ENCODE measurements around the gene MRPS18C. TPM values are rescaled to one million over a fixed set of nuclear protein-coding genes. Genes with fewer than 3 reads are reported as not detected.
A peak's percentile ranks its signal among the peaks of the same experiment; 100 is the strongest.

The MRPS18C gene
- total and polyA plus RNA-seq, 10 of the 15 experiments (the other 5 are each of a cell fraction or from before 2014, with no cell fraction given), result 38.0 to 283 (median 78.8) TPM

- TF ChIP-seq BACH1 (IDR thresholded peaks at IDR 0.05; ENCODE audit: borderline replicate concordance) (0 out of 2 replicates have a peak, but pooled peaks have one; percentile 29), ZNF24 (IDR thresholded peaks at IDR 0.05) (peak; percentile 65; the same call in 1 of the 2 replicates), POLR2A (IDR thresholded peaks at IDR 0.05; ENCODE audit: low read depth, low read length) (peak; percentile 97), BCL3 (IDR thresholded peaks at IDR 0.05; ENCODE audit: borderline replicate concordance, insufficient read depth, low read depth, low read length, poor library complexity, severe bottlenecking) (peak; percentile 51), ZSCAN29 (IDR thresholded peaks at IDR 0.05) (no peak), STAT3 (IDR thresholded peaks at IDR 0.05; ENCODE audit: low read depth, low read length) (0 out of 2 replicates have a peak, but pooled peaks have one; percentile 71), ZBTB11 (CRISPR knock-in tag; IDR thresholded peaks at IDR 0.05) (peak; percentile 94), EED (IDR thresholded peaks at IDR 0.05; ENCODE audit: low read depth) (peak; percentile 64), RUNX3 (IDR thresholded peaks at IDR 0.05; ENCODE audit: low read length) (peak; percentile 96), HCFC1 (IDR thresholded peaks at IDR 0.05; ENCODE audit: low read length) (peak; percentile 92), ZBED1 (IDR thresholded peaks at IDR 0.05; ENCODE audit: borderline replicate concordance) (no peak; the same call in 1 of the 2 replicates), E2F4 (IDR thresholded peaks at IDR 0.05; ENCODE audit: low read depth, low read length) (0 out of 2 replicates have a peak, but pooled peaks have one; percentile 4), PAX5 (IDR thresholded peaks at IDR 0.05; ENCODE audit: borderline replicate concordance, low read depth, low read length) (peak; percentile 76; the same call in 1 of the 2 replicates), BRCA1 (IDR thresholded peaks at IDR 0.05; ENCODE audit: low read depth, low read length) (peak; percentile 83), SUPT20H (IDR thresholded peaks at IDR 0.05; ENCODE audit: borderline replicate concordance, control insufficient read depth, low read depth, low read length) (no peak), NR2C2 (IDR thresholded peaks at IDR 0.05; ENCODE audit: borderline replicate concordance, control insufficient read depth, insufficient read length, low read depth) (no peak), ZZZ3 (IDR thresholded peaks at IDR 0.05; ENCODE audit: control insufficient read depth, insufficient read length, low read depth) (no peak), ZNF622 (IDR thresholded peaks at IDR 0.05) (no peak), CREM (IDR thresholded peaks at IDR 0.05; ENCODE audit: low read depth) (peak; percentile 85), PML (IDR thresholded peaks at IDR 0.05; ENCODE audit: low read length) (peak; percentile 99), GATAD2B (conservative IDR thresholded peaks at IDR 0.05; ENCODE audit: low read depth) (no peak), DPF2 (IDR thresholded peaks at IDR 0.05) (no peak; the same call in 1 of the 2 replicates), TCF7 (IDR thresholded peaks at IDR 0.05; ENCODE audit: borderline replicate concordance) (peak; percentile 40; the same call in 1 of the 2 replicates), BHLHE40 (IDR thresholded peaks at IDR 0.05; ENCODE audit: borderline replicate concordance in 1 of 2, low read depth in 2 of 2, low read length in 1 of 2) (peak; percentile 99)
These were observed at the start of gene MRPS18C, which contains the start of gene HELQ (continued) for GRCh38 chr4:83455281-83456183.

Data from GM12878 (cell line).